Esophagus muscularis mucosa (tissue), 3 donors: ENCODE results near the gene MAP1S.

Source experiments
- CTCF ChIP-seq, 3 experiments: fragments of 200-600 bp in 2 of 3; fragments of 450-650 bp in 1 of 3; sonication (generic) in 2 of 3; IDR thresholded peaks; one replicate each; pipeline ENCODE4 v1.5.1; 2017 to 2019; ENCODE audit warnings: antibody characterized with exemption in 3 of 3, mild to moderate bottlenecking in 2 of 3, moderate library complexity in 1 of 3
- EP300 ChIP-seq: sonication (generic); formaldehyde crosslinking; IDR thresholded peaks from one replicate; pipeline ENCODE4 v1.6.1; 2017; ENCODE audit warnings: antibody characterized with exemption

GRCh38 chr19:17754634-17755442 lies 35.6 kb downstream of the MAP1S start:
- TF ChIP-seq CTCF (IDR thresholded peaks at IDR 0.05), result no peak
- no peak for TF ChIP-seq EP300
